NT2/D1 (cell line): ENCODE data around the gene CAMTA1.

Experiments
- SUZ12 ChIP-seq: IDR thresholded peaks from 2 replicates; pipeline ENCODE4 v1.6.1; 2011; ENCODE audit not compliant: insufficient read length, insufficient read depth; ENCODE audit errors: extremely low read depth
- ZNF274 ChIP-seq: IDR thresholded peaks from 2 replicates; pipeline ENCODE4 v1.6.1; 2011; ENCODE audit warnings: mild to moderate bottlenecking, low read depth, low read length

- TF ChIP-seq SUZ12, result no peak
- no peak for TF ChIP-seq ZNF274
Measured at GRCh38 chr1:7594714-7595295, 809.6 kb downstream of the CAMTA1 start.
